ENCODE results near the gene PLD3.

GRCh38 chr19:40322271-40322610 lies 26.3 kb upstream of the PLD3 start:
- TF ChIP-seq CTCF (IDR thresholded peaks at IDR 0.05; ENCODE audit: insufficient read depth, low read length) (no peak), POLR2AphosphoS5 (IDR thresholded peaks at IDR 0.05; ENCODE audit: low read depth) (no peak), SPI1 (IDR thresholded peaks at IDR 0.05; ENCODE audit: borderline replicate concordance, low read depth) (no peak), REST (IDR thresholded peaks at IDR 0.05; ENCODE audit: insufficient replicate concordance, low read depth) (no peak)

All from HL-60 (cell line).